GM21737 (cell line): ENCODE measurements around the gene RNF111.
"Not testable (repeated sequence)": the region's sequence is repeated elsewhere in the genome, so short reads cannot be mapped to it uniquely, and the experiment has no call there.

Experiments used
- ATAC-seq: cut with Tn5 transposase; IDR thresholded peaks from one replicate; pipeline ENCODE4 v1.9.1; 2021; ENCODE audit warnings: mild to moderate bottlenecking, moderate library complexity; ENCODE audit not compliant: unreplicated experiment

The RNF111 gene

GRCh38 chr15:59052915-59053407 lies 65.5 kb downstream of the RNF111 start:
- no peak for ATAC-seq

GRCh38 chr15:59053482-59053881 lies 66.0 kb downstream of the RNF111 start:
- ATAC-seq: no peak

GRCh38 chr15:59059076-59059597 lies 71.7 kb downstream of the RNF111 start:
- ATAC-seq: no peak

GRCh38 chr15:59060348-59060747 lies 72.9 kb downstream of the RNF111 start:
- no peak for ATAC-seq

GRCh38 chr15:59063042-59063441 lies 75.6 kb downstream of the RNF111 start:
- ATAC-seq: no peak

GRCh38 chr15:59069430-59069829 lies 82.0 kb downstream of the RNF111 start:
- ATAC-seq: no peak

- no peak for ATAC-seq
Measured at GRCh38 chr15:59074607-59075006, 87.1 kb downstream of the RNF111 start.

- no peak for ATAC-seq
Measured at GRCh38 chr15:59087731-59088130, 100.3 kb downstream of the RNF111 start.

GRCh38 chr15:59094077-59094476 lies 106.6 kb downstream of the RNF111 start:
- ATAC-seq: no peak

- ATAC-seq: no peak
Measured at GRCh38 chr15:59096429-59096828, 109.0 kb downstream of the RNF111 start.

- ATAC-seq: no peak
Measured at GRCh38 chr15:59099162-59099685, 111.8 kb downstream of the RNF111 start.

GRCh38 chr15:59104602-59104911 lies 117.1 kb downstream of the RNF111 start:
- no peak for ATAC-seq

GRCh38 chr15:59104912-59105732 lies 117.7 kb downstream of the RNF111 start, which contains the start of gene CCNB2:
Gene CCNB2, plus strand, starts transcription at chr15:59105146. Its CDS starts 123 bp downstream, at chr15:59105269.
- ATAC-seq: peak; percentile 97

GRCh38 chr15:59105854-59106253 lies 118.4 kb downstream of the RNF111 start:
- ATAC-seq: no peak

GRCh38 chr15:59111251-59111650 lies 123.8 kb downstream of the RNF111 start:
- ATAC-seq: no peak

- ATAC-seq: no peak
Measured at GRCh38 chr15:59115047-59115446, 127.6 kb downstream of the RNF111 start.

- ATAC-seq: no peak
Measured at GRCh38 chr15:59116141-59116540, 128.7 kb downstream of the RNF111 start.

- ATAC-seq: no peak
Measured at GRCh38 chr15:59116771-59117170, 129.3 kb downstream of the RNF111 start.

GRCh38 chr15:59119625-59120024 lies 132.2 kb downstream of the RNF111 start:
- no peak for ATAC-seq

GRCh38 chr15:59120937-59121336 lies 133.5 kb downstream of the RNF111 start:
- ATAC-seq: no peak

GRCh38 chr15:59124261-59124660 lies 136.8 kb downstream of the RNF111 start:
- no peak for ATAC-seq

- not testable (repeated sequence) for ATAC-seq
Measured at GRCh38 chr15:59125683-59126082, 138.2 kb downstream of the RNF111 start.
